ENCODE measurements around the gene KSR1.
"Not testable (repeated sequence)": the region's sequence is repeated elsewhere in the genome, so short reads cannot be mapped to it uniquely, and the experiment has no call there.

The KSR1 gene

GRCh38 chr17:27455914-27456680, at the start of gene KSR1:
TSS of gene KSR1 (plus strand) at chr17:27456448. CDS start at chr17:27456644, 196 bp downstream.
- peak; percentile 90 for DNase-seq

- DNase-seq, result no peak
These were observed 48.1 kb upstream of the KSR1 start for GRCh38 chr17:27407916-27408864.

GRCh38 chr17:27408891-27409290, 47.4 kb upstream of the KSR1 start:
- DNase-seq, result no peak

- not testable (repeated sequence) for DNase-seq
These were observed 44.1 kb upstream of the KSR1 start for GRCh38 chr17:27412158-27412557.

GRCh38 chr17:27413315-27413714, 42.9 kb upstream of the KSR1 start:
- DNase-seq, result no peak

GRCh38 chr17:27413792-27414191, 42.5 kb upstream of the KSR1 start:
- no peak for DNase-seq

- no peak for DNase-seq
These were observed 42.0 kb upstream of the KSR1 start for GRCh38 chr17:27414271-27414670.

GRCh38 chr17:27414694-27415093, 41.6 kb upstream of the KSR1 start:
- no peak for DNase-seq

- no peak for DNase-seq
These were observed 41.0 kb upstream of the KSR1 start for GRCh38 chr17:27415120-27415795.

- no peak for DNase-seq
These were observed 38.5 kb upstream of the KSR1 start for GRCh38 chr17:27417596-27418365.

GRCh38 chr17:27418366-27418615, 38.0 kb upstream of the KSR1 start:
- no peak for DNase-seq

- DNase-seq, result no peak
These were observed 37.1 kb upstream of the KSR1 start for GRCh38 chr17:27419156-27419555.

GRCh38 chr17:27420211-27420950, 35.9 kb upstream of the KSR1 start:
- DNase-seq, result no peak

- DNase-seq, result no peak
These were observed 35.1 kb upstream of the KSR1 start for GRCh38 chr17:27421111-27421510.

GRCh38 chr17:27421626-27422025, 34.6 kb upstream of the KSR1 start:
- not testable (repeated sequence) for DNase-seq

GRCh38 chr17:27422601-27423000, 33.6 kb upstream of the KSR1 start:
- no peak for DNase-seq

- DNase-seq, result no peak
These were observed 32.6 kb upstream of the KSR1 start for GRCh38 chr17:27423651-27424050.

- no peak for DNase-seq
These were observed 31.7 kb upstream of the KSR1 start for GRCh38 chr17:27424516-27424915.

GRCh38 chr17:27424941-27425340, 31.3 kb upstream of the KSR1 start:
- DNase-seq, result no peak

GRCh38 chr17:27425571-27425970, 30.7 kb upstream of the KSR1 start:
- not testable (repeated sequence) for DNase-seq

- DNase-seq, result no peak
These were observed 30.3 kb upstream of the KSR1 start for GRCh38 chr17:27425991-27426390.

GRCh38 chr17:27426471-27426870, 29.8 kb upstream of the KSR1 start:
- DNase-seq, result not testable (repeated sequence)

Data from activated CD8-positive, alpha-beta memory T cell treated with anti-CD3 and anti-CD28 coated beads, Interleukin-2, amount 50 U/mL, for 48 hours (primary cell).